NCI-H128 (cell line): ENCODE results near the gene PRKN.
"Not testable (repeated sequence)": the region's sequence is repeated elsewhere in the genome, so short reads cannot be mapped to it uniquely, and the experiment has no call there.

Experiments used
- DNase-seq: peaks from one replicate; lab custom pipeline; 2025; ENCODE audit not compliant: unreplicated experiment; lab: John Stamatoyannopoulos, UW

The PRKN gene

DNA sequence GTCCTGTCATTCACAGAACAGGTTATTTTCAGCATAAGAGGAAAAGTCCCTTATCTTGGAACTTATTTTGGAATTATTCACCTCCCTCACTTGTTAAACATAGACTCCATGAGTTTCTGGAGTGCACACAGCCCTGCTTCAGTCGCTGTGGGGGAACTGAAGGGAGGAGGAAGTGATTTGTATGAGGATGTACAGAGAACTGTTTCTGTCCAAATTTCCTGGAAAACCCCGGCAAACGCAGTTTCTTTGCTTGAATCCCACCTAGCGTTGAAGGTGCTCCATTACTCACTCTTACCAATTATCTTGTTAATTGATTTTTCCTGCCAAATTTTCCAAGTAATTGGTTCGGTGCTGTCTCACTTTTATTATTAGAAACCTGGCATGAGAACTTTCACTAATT is 1375.7 kb downstream of the PRKN start:
- DNase-seq = no peak

DNA sequence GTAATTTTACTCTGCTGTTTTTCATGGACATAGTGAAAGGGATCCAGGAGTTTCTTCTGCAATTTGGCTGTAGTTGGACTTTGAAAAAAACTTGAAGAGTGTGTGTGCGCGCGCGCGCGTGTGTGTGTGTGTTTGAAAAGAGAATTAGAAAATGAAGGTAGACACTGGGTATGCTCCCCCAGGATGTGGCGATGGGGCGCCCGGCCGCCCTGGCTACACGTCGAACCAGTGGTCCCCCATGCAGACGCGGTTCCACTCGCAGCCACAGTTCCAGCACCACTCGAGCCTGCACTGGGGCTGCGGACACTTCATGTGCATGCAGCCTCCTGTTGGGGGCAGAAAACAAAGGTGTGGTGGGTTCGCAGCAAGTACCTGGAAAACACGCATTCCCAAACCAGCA is 1377.7 kb downstream of the PRKN start:
- DNase-seq = no peak

DNA sequence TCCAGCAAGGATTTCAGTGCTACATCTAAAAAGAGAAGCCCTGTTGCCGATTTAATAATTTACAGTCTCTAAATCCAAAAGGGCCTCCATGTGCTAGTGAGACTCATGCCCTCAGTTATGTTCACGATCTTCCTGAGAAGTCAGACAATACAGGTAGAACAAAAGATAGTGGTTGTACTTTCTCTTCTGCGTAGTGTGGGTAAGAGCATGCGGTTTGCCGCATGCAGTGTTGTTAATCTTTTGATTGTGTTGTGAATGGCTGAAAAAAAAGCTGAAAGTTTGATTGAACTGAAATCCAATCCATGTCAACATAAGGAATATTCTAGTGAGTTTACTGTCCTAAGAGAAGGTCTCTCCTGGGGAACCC is 1379.0 kb downstream of the PRKN start:
- DNase-seq = no peak

DNA sequence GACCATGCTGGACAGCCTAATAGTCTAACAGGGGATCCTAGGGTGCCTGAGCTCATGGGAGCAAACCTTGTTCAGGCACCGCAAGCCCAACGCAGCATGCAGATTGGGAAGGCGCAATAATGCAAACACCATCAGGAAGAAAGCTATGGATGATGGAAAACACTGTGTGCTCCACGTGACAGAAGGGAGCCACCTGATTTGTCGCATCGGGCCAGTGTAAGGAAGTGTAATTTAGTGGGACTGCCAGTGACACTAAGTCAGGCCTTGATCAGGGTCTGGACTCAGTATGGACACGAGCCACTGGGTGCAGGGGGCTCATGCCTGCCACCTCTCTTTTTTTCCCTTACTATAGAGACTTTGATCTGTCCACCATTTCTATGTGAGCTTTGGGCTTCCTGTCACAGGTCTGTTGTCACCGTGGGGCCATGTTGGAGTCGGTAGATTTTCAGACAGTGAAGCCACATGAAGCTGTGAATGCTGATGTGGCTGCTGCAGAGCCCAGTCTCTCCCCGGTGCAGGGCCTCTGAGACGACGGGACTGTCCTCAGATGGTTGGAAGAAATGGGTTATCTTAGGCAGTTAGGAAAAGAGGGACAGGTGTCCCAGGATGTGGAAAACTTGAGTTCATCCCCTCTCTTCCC is 1379.5 kb downstream of the PRKN start:
- DNase-seq = no peak

DNA sequence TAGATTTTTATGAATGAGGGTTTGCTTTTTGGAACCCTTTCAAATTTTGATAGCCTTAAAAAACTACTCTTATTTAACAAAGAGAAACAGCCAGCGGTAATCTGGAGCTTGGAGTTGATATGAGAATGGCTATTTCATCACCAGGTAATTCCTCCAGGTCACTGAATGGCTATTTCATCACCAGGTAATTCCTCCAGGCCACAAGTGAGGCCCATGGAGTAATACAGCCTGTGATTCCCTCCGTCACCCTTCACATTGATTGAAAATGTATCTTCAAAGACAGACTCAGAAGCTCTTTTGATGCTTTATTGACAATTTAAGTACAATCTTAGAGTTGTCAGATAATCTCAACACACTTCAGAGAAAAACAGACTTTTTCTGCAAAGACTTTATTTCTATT is 1380.4 kb downstream of the PRKN start:
- DNase-seq = no peak

DNA sequence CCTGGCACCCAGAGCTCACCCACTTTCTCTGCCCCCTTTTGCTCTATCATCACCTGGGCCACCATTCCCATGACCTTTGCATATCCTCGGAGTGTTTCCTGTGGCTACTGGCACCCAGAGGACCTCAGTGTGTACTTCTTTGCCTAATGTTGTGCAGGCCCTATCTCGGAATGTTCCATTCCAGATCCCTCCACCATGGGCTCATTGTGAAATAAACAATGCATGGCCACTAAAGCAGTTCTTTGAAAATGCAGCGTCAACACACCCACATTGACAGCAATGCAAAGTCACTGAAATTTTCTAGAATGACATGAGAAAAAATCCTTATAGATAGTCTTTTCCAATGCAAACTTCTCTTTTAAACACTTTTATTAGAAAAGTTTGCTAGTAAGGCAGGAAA is 1380.8 kb downstream of the PRKN start:
- DNase-seq = no peak

DNA sequence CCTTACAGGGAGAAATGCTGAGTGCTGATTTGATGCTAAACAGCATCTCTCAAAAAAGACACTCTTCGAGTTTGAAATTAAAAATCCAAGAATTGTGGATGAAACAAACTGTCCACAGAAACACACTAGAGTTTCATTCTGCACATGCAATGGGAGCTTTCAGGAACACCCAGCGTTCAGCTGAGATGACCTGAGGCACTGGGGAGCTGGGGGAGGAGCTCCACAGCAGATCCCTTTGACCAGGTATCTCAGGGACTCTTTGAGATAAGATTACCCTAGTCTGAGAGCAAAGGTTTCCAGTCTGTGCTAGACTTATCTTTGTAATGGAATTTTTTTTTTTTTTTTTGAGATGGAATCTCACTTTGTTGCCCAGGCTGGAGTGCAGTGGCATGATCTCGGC is 1382.9 kb downstream of the PRKN start:
- no peak for DNase-seq

DNA sequence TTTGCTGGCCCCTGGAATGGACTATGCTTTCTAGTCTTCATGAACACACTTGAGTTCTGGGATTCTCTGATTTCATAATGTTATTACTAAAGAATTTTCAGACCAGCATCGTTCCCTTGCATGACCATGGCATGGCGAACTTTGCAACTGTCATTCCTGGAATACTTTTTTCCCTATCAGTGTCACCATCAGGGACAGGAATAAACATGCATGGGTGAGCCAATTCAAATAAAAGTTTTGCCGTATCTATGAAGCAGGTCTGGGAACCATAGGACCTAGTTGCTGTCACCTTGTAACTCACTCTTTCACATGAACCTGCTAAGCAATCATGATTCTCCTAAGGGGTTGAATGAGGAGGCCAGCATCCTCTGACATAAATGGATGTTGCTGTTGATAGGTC is 1385.5 kb downstream of the PRKN start:
- no peak for DNase-seq

DNA sequence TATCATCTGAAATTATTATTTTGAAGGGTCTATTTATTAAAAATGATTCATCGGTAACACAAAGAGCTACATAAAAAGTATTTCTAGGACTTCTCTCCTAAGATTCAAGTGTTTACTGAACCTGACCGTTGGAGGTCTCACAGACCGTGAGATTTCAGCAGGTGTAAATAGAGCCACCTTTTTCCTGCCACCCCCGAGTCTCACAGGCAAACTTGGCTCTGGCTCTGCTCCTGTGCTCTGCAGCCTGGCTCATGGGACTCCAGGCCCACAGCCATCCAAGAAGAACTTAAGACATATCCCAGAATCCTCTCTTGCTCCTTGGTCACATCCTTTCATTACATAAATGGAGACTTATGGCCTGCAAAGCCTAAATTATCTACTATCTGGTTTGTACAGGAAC is 1385.9 kb downstream of the PRKN start:
- no peak for DNase-seq

DNA sequence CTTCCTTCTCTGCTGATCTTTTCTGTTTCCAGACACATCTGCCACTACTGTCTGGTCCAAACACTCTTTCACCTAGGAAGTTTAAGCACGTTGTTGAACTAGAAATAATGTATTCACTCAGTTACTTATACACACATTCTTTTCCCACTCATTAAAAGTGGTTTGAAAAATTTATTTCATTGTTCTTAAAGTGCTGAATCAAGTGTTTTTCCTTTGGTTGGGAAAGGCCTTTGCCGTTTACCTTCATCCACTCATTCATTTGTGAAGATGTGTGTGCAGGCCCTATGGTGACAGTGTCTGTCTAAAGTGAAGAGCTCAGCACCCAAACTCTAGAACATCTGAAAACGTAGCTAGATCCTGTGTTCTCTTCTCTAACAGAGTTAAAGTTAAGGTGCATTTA is 1389.6 kb downstream of the PRKN start:
- no peak for DNase-seq

DNA sequence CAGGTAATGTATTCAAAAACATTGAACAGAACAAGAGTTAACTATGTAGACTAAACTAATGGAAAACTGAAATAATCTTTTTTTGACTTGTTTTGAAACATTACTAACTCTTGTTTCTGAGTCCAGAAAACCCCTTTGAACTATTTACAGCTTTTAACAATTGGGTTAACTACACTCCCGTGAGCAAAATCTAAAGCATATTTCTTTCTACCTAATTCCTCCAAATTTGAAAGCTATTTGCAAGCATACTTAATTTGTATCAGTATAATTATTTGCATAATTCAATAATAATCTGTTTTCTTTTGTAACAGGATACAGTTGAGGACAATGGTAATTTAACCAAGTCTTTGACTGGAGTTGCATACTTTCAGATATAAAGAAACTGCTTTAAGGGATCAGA is 1391.1 kb downstream of the PRKN start:
- DNase-seq = no peak

DNA sequence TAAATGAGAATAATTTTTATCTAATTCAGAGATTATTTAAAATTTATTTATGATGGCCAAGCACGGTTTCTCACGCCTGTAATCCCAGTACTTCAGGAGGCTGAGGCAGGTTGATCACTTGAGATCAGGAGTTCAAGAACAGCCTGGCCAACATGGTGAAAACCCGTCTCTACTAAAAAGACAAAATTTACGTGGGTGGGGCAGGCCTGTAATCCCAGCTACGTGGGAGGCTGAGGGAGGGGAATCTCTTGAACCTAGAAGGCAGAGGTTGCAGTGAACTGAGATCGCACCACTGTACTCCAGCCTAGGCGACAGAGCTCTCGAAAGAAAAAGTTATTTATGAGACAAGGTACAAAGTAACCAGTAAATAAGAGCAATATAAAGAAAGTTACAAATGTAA is 1394.2 kb downstream of the PRKN start:
- DNase-seq = no peak

DNA sequence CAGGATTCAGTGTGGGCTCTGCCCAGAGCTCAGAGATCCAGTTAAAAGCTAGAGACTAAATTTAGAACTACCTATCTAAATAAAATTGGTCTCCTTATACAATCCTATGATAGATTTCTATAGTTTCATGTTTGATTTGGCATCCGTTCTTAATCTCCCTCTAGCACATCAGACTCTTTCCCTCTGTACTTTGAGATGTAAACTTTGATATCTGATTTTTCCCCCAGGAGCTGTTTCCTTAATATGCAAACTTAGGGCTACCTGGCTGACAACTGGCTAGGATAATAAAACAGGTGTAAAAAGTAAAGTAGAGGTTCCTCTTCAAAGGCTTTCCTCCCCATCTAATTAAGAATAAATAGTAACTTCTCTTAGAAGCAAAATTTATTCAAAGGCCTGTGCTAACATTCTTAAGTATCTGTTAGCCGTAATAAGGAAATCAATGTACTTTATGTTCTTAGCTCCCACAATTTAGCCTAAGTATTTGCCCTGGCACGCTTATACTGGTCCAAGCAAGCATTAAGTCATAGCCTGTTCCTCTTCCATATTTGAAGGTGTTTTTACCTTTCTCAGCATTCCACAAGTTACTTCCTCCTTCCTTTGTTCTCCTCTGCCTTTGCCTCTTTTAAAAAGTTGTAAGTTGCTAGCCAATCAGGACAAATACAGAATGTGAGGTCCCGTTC is 1396.0 kb downstream of the PRKN start:
- DNase-seq = not testable (repeated sequence)

DNA sequence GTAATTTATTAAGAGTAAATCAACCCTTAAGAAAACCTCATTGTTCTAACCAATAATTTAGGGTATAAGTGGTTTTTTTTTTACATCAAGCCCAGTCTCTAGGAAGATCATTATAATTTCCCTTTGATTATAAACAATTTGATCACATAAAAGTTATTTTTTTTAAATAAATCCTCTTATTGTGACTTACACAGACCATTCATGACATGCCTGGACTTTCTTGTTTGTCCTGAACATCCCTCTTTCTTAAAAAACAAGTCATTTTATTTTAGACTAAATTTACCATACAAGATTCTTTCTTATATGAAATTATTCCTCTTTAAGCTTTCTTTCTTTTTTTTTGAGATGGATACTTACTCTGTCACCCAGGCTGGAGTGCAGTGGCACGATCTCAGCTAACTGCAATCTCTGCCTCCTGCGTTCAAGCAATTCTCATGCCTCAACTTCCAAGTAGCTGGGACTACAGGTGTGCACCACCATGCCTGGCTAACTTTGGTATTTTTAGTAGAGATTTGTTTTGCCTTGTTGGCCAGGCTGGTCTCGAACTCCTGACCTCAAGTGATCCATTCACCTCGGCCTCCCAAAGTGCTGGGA is 1400.1 kb downstream of the PRKN start:
- DNase-seq = no peak

DNA sequence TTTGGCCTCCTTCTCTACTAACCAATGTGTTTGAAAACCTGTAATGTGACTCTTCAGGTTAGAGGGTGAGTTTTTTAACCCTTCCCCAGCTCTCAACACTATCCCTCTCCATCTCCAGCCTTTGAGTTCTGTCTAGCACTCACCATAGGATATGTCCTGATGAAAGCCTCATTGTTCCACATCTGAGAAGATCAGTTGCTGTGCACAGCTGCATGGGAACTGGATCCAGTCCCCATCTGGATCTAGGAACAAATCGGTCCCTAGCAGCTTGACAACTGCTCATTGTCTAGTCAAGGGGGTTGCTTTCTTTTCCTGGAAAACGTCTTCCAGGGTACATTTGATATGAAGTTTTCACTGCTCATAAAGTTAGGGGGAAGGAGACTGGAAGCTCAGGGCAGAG is 1408.3 kb downstream of the PRKN start:
- no peak for DNase-seq

DNA sequence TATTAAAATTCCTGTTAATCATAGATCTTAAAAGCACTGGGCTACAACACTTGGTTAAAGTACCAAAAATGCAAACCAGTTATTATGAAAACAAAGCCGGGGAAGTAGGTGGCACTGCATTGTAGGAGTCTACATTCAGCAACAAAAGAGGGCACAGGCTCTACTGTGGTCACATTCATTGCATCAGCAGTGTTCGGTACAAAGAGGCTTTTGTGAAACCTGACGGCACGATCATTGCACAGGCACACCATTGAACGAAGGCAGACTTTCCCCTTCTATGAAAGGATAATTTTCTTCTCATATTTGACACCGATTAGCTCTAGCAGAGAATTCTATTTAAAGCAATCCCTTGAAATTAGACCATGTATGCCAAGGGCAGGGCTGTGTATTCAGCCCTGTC is 1409.1 kb downstream of the PRKN start:
- DNase-seq = no peak

DNA sequence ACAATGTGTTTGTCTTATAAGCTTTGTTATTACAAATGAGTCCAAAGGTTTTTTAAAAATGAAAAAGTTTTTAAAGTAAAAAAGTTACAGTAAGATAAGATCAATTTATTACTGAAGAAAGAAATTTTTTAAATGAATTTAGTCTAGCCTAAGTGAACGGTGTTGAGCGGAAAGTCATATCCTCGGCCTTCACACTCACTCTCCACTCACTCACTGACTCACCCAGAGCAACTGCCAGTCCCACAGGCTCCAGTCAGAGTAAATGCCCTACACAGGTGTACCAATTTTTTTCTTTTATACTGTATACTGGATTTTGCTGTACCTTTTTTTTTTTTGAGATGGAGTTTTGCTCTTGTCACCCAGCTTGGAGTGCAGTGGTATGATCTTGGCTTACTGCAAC is 1411.0 kb downstream of the PRKN start:
- no peak for DNase-seq

DNA sequence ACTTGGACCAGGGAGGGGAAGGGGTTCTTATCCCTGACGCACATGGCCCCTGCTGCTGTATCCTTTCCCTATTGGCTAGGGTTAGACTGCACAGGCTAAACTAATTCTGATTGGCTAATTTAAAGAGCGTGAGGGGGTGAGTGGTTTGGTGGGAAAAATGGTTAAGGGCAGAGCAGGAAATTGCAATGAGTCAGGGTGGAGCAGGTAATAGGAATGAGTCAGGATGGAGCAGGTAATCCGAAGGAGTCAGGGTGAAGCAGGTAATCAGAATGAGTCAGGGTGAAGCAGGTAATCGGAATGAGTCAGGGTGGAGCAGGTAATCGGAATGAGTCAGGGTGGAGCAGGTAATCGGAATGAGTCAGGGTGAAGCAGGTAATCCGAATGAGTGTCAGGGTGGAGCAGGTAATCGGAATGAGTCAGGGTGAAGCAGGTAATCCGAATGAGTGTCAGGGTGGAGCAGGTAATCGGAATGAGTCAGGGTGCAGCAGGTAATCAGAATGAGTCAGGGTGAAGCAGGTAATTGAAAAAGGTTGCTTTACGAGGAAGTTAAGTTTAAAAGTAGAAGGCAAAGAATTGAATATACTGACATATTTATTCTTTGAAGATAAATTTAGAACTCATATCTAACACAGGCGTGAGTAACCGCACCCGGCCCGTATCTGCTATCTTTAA is 1412.2 kb downstream of the PRKN start:
- not testable (repeated sequence) for DNase-seq

DNA sequence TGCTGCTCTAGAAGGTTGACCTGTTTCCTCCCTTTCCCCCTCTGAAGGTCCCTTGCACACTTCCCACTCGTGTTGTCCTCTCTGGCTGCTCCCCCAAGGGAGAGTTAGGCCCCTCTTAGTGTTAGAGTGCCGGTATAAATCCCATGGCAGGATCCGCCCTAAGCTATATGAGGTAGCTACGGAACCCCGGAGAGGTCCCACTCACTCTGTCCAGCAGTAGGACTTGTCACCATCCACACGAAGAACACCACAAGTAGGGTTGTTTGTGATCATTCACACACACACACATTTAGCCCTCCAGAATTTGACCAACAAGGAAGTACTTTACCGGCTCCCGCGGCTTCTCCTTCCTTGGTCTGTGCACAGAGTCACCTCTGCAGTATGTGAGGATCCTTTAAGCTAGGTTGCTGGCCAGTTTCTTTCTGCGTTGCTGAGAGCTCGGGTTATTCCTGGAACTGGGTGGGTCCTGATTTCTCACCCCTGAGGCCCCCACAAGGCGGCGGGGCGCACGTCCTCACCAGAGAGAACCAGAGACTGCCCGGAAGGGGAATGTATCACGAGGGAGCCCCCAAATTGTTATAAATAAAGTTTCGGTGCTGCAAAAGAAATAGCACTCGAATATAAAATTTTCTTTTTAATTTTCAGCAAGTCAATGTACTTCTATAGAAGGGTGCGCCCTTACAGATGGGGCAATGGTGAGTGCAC is 1412.9 kb downstream of the PRKN start:
- not testable (repeated sequence) for DNase-seq

DNA sequence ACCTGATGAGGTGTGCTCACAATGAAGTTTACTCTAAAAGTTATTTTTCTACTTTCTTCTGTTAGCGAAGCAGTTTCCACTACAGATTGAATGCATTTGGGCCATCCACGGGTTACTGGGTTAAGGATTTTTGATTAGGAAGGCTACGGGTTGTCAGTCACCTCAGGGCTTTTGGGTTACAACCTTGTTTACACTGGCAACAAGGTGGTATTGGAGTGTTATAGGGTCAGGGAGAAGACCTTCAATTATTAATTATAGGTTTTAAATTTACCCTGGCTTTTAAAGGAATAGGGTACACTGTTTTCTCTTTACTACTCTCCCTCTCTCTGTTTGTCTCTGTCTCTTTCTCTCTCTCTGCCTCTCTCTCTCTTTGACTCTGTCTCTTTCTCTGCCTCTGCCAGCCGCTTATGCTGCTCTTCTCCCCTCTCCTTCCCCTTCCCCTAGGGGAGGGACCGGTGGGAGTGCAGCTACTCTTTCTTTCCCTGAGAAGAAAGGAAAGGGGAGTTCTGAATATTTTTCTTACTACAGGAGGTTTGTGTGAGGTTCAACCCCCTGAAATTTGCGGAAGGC is 1413.5 kb downstream of the PRKN start:
- DNase-seq = no peak

DNA sequence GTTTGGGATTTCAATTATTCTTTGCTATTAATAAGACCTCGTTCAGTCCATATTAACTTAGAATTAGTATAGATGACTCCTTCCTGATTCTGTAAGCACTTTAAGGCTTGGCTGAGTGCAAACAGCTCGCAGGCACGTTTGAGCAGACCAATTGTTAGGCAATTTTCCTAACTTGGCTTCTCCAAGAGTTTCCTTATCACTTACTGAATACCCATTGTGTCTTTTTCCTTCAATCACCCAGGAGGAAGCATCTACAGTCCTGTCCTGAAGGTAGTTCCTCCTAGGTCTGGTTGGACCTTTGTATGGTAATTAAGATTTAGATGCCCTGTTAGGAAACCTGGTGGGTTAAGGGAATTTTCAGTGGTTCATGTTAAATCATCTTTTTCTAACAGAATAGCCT is 1414.1 kb downstream of the PRKN start:
- not testable (repeated sequence) for DNase-seq
